GM19351 (cell line): ENCODE measurements around the gene SLIT3.
"Not testable (repeated sequence)": the region's sequence is repeated elsewhere in the genome, so short reads cannot be mapped to it uniquely, and the experiment has no call there.

Experiments
- ATAC-seq: cut with Tn5 transposase; IDR thresholded peaks from one replicate; pipeline ENCODE4 v1.9.1; 2021; ENCODE audit warnings: mild to moderate bottlenecking, moderate library complexity; ENCODE audit not compliant: unreplicated experiment

The SLIT3 gene

DNA sequence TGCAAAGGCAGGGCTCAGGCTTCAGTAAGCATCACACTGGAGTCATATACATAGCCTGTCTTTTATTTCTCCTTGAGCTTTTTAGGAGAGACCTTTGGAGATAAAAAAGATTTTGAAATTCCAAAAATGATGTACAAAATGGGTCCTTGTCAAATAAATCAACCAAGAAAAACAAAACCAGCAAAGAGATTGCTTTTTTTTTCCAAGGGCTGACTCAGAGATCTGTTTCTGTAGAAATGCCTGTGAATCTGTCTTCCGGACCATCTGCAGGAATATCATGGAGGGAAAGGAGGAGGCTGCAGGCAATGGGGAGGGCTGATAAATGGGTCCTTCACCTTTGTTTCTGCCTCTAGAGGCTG lies 77.4 kb downstream of the SLIT3 start:
- no peak for ATAC-seq

DNA sequence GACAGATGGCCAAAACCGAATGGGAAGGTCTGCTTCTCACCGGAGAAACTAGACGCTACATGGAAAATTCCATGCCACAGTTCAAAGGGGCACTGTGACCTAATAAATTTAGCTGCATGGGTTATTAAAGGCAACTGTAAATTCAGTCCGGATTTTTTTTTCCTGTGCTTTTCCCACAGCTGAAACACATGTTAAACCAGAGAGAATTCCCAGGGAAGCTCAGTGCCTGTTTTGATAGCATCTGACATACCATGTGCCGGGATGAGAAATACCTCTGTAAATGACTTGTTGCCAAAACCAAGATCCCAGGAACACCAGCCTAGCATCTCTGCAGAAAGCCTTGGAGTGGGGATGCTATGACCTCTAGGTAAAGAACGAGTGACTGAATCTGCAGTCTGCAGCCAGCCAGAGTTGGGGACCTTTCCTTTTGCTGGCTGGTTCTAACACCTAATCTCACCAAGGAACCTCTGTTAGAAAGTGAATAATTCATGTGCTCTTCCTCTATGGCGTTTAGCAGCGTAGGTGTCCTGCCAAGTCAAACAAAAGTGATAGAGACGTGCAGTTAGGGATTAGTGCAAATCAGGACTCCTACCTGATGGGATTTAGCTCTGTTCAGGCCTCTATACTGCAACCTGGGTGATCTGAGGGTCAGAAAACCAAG lies 77.9 kb downstream of the SLIT3 start:
- no peak for ATAC-seq

DNA sequence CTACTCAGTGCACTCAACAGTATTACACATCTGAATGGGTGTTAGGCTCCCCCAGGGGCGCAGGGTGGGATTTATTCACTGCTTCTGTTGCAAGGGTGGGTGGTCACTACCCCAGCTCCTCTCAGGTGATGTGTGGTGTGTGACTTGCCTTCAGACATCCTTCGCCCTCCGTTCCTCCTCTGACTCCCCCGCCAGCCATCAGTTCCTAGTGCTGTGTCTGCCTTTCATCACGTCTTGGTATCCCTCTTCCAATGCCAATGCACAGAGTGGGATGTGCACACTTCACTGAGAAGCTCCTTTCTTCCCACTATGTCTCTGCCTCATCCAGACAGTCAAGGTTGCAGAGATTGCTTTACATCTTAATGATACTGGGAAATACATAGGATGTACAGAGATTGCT lies 79.4 kb downstream of the SLIT3 start:
- ATAC-seq, result no peak

DNA sequence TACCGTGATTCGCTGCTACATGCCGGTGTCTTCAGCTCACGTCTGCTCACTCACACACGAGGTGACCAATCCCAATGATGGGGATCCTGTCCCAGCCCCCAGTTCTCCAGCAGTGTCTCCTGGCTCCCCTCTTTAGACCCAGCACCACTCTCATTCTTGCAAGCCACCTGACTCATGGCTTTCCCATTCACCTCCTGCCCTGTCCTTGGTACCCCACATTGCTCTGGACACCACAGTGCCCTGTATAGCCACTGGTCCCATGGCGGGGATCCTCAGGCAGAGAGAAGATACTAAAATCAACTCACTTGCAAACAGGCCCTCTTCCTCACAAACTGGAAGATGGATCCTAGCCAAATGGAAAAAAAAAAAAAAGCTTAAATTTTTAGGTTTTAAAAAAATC lies 81.0 kb downstream of the SLIT3 start:
- no peak for ATAC-seq

DNA sequence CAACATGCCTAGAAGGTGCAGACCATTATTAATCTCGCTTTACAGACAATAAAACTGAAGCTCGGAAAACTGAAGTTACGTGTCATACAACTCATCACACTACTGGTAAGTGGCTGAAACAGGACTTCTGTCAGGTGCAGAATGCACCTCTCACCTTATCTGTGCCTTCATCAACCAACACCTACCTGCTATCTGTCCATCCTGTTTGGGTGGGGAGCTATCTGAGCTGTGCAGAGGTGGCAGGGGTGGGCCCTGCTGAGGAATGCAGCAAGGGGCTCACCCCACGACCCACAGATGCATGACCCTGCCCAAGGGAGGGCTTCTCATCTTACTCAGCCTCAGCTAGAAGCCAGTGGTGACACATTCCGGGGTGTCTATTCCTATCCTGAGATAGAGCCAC lies 81.6 kb downstream of the SLIT3 start:
- no peak for ATAC-seq

DNA sequence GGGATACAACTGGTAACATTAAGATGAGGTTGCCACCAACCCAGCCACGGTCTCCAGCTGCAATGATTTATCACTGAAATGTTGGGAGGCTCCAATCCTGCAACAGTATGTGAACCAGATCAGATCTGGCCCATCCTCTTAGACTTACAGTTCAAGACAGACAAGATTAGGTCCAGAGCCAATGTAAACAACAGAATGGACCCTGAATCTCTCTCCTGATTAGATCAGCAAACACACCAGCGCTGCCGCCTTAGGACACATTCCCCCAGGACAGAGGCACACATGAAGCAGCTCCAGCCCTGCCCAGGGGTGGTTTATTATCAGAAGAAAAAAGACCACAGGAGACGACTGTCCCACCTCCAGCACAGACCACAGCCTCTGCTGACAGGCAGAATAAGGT lies 82.1 kb downstream of the SLIT3 start:
- ATAC-seq, result no peak

DNA sequence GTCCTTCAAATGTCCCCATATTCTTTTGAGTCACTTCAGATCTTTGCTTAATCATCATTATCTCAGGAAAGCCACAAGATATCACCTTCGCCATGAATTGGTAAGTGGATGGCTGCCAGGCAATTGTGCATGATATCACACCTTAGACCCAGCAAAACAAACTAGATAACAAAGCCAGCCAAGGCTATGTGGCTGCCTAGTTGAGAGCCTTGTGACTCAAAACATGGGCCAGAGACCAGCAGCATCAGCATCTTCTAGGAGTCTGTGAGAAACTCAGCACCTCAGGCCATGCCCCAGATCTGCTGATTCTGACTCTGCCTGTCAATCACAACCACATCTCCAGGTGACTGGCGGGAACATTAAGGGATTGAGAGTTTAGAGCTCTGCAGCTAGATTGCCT lies 82.8 kb downstream of the SLIT3 start:
- ATAC-seq, result no peak

DNA sequence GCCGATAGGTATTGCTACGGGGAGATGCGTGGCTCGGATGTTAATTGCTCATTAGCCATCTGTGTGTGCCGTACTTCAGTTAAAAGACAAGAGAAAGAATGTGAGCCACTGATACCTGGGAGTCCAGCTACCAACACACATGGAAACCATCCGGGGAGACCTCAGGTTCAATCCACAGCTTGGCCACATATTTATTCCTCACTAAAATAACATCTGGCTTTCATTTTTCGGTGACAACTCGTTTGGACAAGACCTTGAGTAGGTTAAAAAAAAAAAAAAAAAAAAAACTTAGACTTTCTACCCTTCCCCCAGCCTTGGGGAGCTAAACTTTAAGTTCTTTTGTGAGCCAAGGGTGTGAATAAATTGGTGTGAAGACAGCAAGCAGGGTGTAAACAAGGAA lies 84.1 kb downstream of the SLIT3 start:
- no peak for ATAC-seq

DNA sequence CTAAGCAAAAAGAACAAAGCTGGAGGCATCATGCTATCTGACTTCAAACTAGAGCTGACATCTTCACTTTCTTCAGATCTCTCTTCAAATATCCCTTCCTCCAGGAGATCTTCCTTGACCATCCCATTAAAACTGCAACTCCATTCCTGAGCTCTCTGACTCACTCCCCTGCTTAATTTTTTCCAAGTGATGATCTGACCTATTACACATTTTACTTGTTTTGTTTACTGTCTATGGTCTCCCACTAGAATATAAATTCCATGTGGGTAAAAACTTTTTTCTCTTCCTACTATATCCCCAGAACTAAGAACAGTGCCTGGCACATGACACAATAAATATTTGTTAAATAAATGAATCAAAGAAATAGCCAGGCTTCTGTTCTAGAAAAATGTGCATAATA lies 87.5 kb downstream of the SLIT3 start:
- ATAC-seq, result no peak

DNA sequence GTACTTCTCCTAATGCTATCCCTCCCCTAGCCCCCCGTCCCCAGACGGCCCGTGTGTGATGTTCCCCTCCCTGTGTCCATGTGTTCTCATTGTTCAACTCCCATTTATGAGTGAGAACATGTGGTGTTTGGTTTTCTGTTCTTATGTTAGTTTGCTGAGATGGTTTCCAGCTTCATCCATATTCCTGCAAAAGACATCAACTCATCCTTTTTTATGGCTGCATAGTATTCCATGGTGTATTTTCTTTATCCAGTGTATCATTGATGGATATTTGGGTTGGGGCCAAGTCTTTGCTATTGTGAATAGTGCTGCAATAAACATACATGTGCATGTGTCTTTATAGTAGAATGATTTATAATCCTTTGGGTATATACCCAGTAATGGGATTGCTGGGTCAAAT lies 89.2 kb downstream of the SLIT3 start:
- ATAC-seq, result not testable (repeated sequence)

DNA sequence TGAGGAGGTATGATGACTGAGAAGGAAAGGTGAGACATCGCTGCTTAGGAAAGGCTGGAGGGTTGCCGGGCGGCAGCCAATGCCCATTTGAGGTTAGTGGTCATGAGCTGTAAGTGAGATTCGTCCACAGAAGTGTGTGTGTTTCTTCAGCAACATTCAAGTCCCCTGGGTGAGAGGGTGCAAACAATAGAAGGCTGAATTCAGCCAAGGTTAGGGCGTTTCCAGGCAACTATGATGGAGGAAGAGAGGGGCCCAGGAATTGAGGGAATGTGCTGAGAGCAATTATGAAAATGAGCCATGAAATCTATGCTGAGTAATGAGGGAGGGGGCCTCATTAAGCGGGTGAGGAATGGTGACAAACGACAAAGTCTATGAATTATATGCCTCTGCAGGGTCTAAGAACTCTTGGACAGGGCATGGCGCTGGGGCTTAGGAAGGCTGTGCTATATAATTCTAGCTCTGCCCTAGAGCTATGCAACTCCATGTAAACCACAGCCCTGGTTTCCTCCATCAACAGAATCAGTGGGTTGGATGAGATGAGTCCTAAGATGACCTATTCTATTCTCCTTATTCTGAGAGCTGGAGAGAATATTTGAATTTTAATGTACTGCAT lies 96.0 kb downstream of the SLIT3 start:
- ATAC-seq, result no peak

DNA sequence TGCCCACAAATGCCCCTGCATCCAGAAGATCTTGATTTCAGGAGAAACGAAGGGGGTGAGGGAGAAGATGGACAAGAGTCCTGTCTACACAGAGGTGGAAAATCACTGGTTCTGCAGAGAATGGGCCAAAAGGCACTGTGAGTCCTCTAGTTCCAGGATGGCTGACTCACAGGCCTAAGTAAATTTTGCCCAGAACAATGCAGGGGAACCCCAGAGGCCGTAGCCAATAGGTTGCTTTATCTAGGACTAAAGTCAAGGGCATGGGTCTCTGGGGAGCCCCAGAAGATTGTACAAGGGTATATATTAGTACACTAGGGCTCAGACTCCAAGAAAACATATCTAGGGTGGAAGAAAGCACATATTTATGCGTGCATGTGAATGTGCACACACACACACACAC lies 98.0 kb downstream of the SLIT3 start:
- no peak for ATAC-seq

DNA sequence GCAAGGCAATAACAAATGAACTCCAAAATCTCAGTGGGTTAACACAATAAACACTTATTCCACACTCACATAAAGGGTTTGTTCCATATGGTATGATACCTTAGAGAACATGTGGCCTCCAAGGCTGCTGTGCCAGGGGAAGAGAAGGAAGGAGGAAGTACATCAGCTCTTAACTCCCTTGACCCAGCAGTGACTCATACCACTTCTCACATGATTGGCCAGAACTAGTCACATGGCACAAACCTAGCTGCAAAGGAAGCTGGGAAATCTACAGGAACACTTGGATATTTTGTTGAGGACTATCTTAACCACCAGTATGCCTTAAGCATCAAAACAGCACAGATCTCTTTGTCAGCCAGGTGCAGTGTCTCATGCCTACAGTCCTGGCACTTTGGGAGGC lies 99.3 kb downstream of the SLIT3 start:
- no peak for ATAC-seq

DNA sequence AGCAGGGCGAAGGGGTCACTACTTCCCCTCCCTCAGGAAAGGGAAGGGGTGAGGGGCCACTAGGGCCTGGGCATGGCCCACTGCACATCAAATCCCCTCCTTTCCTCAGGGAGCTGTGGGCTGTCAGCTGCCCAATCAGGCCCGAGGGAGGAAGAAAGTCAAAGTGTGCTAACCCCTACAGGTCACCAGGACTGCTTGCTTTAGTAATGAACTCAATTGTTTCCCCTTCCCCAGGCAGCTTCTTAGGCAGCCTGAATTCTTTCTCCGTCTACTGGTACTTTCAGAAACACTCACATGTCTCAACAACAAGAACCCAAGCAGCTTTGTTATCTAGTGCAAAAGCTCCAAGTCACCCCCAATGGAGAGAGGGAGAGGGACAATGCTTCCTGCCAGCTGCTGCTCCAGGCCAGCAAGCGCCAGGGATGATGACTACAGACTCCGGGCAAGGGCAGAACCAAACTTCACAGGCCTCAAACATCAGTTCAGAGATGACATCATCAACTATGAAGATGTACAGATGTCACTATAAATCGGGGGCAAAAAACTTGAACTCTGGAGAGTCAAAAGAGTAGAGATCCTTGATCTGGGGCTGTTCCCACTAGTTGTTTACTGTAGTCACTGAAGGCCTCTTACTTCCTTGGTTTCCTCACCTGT lies 100.7 kb downstream of the SLIT3 start:
- no peak for ATAC-seq

DNA sequence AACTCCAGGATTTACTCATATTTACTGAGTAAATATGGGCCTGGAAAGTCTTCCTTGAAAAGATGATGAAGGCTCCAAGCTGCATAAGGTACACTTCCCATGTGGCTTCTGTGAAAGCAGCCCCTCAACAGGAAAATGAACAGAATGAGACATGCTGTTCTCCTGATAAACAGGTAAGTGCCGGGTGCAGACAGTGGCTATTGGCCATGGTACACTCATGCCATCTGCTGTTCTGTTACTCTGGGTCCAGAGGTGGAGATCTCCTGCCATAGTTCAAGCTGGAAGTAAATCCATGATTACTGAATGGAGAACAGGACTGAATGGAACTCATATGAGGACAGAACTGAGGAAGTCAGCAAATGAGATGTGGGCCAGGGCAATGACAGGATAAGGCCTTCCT lies 103.6 kb downstream of the SLIT3 start:
- no peak for ATAC-seq

DNA sequence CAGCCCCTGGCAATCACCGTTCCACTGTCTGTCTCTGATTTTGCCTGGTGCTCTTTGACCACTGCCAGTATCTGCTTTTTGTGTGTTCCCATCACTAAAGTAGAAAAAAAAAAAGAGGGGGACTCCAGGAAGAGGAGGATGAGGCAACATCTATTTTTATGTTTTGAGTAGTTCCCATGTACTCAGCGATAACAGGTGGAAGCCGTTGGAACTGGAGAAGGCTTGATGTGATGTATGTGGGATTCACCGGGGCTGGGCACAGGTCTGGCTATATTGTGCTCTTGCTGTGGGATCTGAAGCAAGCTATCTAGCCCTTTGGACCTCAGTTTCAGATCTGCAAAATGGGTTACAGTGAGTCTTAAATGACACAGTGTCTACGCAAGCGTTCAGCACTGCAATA lies 104.9 kb downstream of the SLIT3 start:
- no peak for ATAC-seq

DNA sequence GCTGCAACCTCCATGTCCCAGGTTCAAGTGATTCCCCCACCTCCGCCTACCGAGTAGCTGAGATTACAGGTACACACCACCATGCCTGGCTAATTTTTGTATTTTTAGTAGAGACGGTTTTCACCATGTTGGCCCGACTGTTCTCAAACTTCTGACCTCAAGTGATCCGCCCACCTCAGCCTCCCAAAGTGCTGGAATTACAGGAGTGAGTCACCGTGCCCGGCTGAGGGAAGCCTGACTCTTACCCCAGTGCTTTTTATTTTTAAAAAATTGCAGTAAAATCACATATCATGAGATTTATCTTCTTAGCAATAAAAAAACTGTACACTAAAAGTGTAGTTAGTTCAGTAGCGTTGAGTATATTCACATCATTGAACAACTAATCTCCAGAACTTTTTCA lies 105.3 kb downstream of the SLIT3 start:
- no peak for ATAC-seq

DNA sequence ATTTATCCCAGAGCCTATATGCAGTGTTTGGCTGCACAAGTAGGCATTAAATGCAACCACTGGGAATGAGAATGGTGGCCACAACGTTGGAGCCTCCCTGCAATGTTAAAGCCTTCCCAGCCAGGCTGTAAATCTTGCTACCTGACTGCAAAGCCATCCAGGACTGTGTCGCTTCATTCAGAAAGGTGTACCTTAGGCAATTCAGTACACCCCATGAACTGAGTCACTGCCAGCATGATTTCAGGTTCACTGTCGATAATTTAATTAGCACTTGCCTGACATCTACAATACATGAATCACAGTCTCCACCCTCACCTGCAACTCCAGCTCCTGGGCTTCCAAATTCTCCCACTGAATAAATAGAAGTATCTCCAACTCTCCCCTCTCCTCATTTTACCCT lies 108.4 kb downstream of the SLIT3 start:
- ATAC-seq, result no peak

DNA sequence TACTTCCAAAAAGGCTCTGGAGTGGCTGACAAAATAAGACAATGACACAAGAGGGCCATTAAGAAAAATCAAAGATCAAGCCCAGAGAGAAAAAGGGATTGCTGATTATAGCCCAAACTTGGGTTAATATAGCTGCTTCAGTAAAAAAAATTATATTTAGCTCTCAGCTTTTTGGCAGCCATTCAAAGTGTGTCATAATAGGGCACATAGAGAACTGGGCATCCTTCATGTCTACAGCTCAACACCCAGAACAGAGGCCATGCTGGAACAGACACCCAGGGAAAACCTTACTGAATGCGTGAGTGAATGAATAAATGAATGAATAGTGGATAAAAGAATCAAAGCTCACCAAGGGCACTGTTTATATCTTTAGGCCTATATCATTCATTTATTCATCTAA lies 110.1 kb downstream of the SLIT3 start:
- ATAC-seq, result no peak

DNA sequence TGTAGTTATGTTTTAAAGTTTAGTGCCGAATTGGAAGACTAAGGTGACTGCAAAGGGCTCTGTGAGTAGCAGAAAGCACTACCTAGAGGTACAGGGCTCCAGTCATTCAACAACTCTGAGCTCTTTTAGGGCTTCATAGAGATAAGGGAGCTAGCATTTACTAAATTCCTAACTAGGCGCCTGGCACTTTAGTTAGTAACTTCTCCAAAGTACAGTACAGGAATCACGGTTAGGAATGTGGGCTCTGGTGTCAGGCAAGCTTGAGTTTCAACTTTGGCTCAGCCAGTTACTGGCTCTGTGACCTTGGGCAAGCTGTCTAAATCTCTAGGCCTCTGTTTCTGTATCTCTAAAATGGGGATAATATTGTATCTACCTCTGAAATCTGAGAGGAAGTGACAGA lies 115.3 kb downstream of the SLIT3 start:
- no peak for ATAC-seq

DNA sequence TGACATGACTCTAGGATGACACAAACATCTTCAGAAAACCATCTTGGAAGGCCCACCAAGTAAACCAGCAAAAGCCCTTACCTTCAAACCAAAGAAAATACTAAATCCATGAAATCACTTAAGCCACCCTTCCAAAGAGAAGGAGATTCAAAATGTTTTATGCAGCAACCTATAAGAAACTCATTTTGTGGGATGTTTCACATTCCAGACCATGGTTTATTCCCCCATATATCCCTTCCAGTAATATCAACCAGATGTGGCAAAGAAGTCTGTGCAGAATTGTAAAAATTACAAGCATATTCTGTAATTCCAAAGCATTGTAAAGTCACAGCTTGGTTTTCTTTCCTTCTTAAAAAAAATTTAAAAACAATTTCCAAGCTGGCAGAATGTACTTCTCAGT lies 117.4 kb downstream of the SLIT3 start:
- ATAC-seq, result no peak

DNA sequence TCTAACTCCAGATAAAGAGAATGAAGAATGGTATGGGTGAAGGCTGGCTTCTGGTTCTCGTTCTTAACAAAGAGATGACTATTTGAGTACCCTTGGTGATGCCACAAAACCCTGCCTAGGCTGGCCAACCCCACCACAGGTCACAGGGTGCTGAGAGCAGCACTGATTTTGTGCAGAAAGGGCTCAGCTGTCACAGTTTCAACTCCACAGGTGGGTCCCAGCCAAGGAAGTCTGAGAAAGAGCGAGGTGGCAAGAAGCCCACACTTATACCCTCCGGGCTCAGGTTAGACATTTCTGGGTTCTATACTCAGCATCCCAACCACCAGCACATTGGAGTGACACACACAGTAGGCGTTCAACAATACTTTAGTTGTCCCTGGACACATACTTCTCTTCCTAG lies 118.1 kb downstream of the SLIT3 start:
- ATAC-seq, result no peak

DNA sequence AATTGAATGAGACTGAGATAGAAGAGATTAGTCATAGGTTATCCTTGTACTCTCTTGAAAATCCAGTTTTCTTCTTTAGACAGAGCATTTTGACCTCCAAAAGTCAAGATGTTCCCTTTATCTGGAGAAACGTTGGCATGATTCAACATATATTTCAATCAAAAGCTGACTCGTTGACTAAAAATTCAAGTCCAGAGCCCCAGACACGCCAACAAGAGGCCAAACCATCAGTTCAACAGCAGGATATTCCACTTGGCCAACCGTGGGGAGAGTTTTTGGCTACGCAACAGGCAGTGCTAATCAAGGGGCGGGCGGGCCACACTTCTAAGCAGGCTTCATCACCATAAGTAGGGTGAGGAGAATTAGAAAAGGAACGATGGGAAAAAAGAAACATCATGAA lies 119.1 kb downstream of the SLIT3 start:
- ATAC-seq, result no peak
